ENCODE measurements around the gene DNAH2. TPM values are rescaled to one million over a fixed set of nuclear protein-coding genes. Genes with fewer than 3 reads are reported as not detected.

Gene DNAH2
- total RNA-seq, 1 donor from 2014 or later, result 0.29 TPM

GRCh38 chr17:7697828-7698588 is 19.5 kb upstream of the DNAH2 start:
- DNase-seq (ENCODE audit: low spot score, unreplicated experiment), result no peak
- Mint-ChIP-seq H3K36me3 (ENCODE audit: insufficient read depth) (peaks cover 15% of the 10 kb centered on the region), H3K27me3 (no peaks in the 10 kb centered on the region), H3K4me1 (ENCODE audit: low read depth) (no peaks in the 10 kb centered on the region), H3K4me3 (ENCODE audit: low read depth) (no peak overlapping the region), H3K9me3 (ENCODE audit: low read depth) (no peaks in the 10 kb centered on the region), H3K27ac (no peak overlapping the region)
- TF ChIP-seq CTCF (IDR thresholded peaks at IDR 0.05; ENCODE audit: unreplicated experiment), result no peak

GRCh38 chr17:7700510-7700909 is 17.0 kb upstream of the DNAH2 start:
- H3K36me3 Mint-ChIP-seq (ENCODE audit: insufficient read depth), result peaks cover 7% of the 10 kb centered on the region

GRCh38 chr17:7701681-7702080 is 15.9 kb upstream of the DNAH2 start:
- no peak overlapping the region for H3K27ac Mint-ChIP-seq
- TF ChIP-seq CTCF (IDR thresholded peaks at IDR 0.05; ENCODE audit: unreplicated experiment), result no peak
- peaks cover 2% of the 10 kb centered on the region for H3K36me3 Mint-ChIP-seq (ENCODE audit: insufficient read depth)
- H3K4me3 Mint-ChIP-seq (ENCODE audit: low read depth), result no peak overlapping the region
- no peaks in the 10 kb centered on the region for H3K9me3 Mint-ChIP-seq (ENCODE audit: low read depth)
- H3K27me3 Mint-ChIP-seq, result peaks cover 5% of the 10 kb centered on the region
- DNase-seq (ENCODE audit: low spot score, unreplicated experiment), result no peak
- peaks cover 25% of the 10 kb centered on the region for H3K4me1 Mint-ChIP-seq (ENCODE audit: low read depth)

More at GRCh38 chr17:7700510-7700909, 17.0 kb upstream of the DNAH2 start:
- TF ChIP-seq CTCF (IDR thresholded peaks at IDR 0.05; ENCODE audit: unreplicated experiment), result no peak
- no peak overlapping the region for H3K4me3 Mint-ChIP-seq (ENCODE audit: low read depth)
- no peak for DNase-seq (ENCODE audit: low spot score, unreplicated experiment)
- H3K4me1 Mint-ChIP-seq (ENCODE audit: low read depth), result peaks cover 14% of the 10 kb centered on the region
- H3K9me3 Mint-ChIP-seq (ENCODE audit: low read depth), result no peaks in the 10 kb centered on the region
- no peak overlapping the region for H3K27ac Mint-ChIP-seq
- no peaks in the 10 kb centered on the region for H3K27me3 Mint-ChIP-seq

- Mint-ChIP-seq H3K27me3 (peaks cover 7% of the 10 kb centered on the region), H3K4me3 (ENCODE audit: low read depth) (no peak overlapping the region), H3K27ac (no peak overlapping the region), H3K36me3 (ENCODE audit: insufficient read depth) (peaks cover 2% of the 10 kb centered on the region), H3K4me1 (ENCODE audit: low read depth) (peaks cover 26% of the 10 kb centered on the region), H3K9me3 (ENCODE audit: low read depth) (no peaks in the 10 kb centered on the region)
- no peak for DNase-seq (ENCODE audit: low spot score, unreplicated experiment)
- no peak for TF ChIP-seq CTCF (IDR thresholded peaks at IDR 0.05; ENCODE audit: unreplicated experiment)
Observed at GRCh38 chr17:7702776-7703175, 14.8 kb upstream of the DNAH2 start.

- TF ChIP-seq CTCF (IDR thresholded peaks at IDR 0.05; ENCODE audit: unreplicated experiment), result no peak
- peaks cover 26% of the 10 kb centered on the region for H3K4me1 Mint-ChIP-seq (ENCODE audit: low read depth)
- DNase-seq (ENCODE audit: low spot score, unreplicated experiment), result peak; percentile 61
- H3K27ac Mint-ChIP-seq, result peak overlapping the region; percentile 95
- peaks cover 7% of the 10 kb centered on the region for H3K27me3 Mint-ChIP-seq
- peaks cover 2% of the 10 kb centered on the region for H3K36me3 Mint-ChIP-seq (ENCODE audit: insufficient read depth)
- no peaks in the 10 kb centered on the region for H3K9me3 Mint-ChIP-seq (ENCODE audit: low read depth)
- peak overlapping the region; percentile 88 for H3K4me3 Mint-ChIP-seq (ENCODE audit: low read depth)
Observed at GRCh38 chr17:7703584-7704479, 13.7 kb upstream of the DNAH2 start.

All from progenitor cell of endocrine pancreas (in vitro differentiated cells).